Stimulated activated CD8-positive, alpha-beta memory T cell treated with anti-CD3 and anti-CD28 coated beads, Interleukin-15, amount 100 ng/mL, for 4 hours (primary cell): Measurements from ENCODE around the gene PDGFRB.

Source experiments
- DNase-seq, 2 donors: peaks; one replicate each; pipeline ENCODE4 v3.0.0-alpha.2; 2020; ENCODE audit warnings: low read depth in 2 of 2

PDGFRB gene

GRCh38 chr5:150163035-150163434, 7.4 kb upstream of the PDGFRB start:
- no peak for DNase-seq

DNA sequence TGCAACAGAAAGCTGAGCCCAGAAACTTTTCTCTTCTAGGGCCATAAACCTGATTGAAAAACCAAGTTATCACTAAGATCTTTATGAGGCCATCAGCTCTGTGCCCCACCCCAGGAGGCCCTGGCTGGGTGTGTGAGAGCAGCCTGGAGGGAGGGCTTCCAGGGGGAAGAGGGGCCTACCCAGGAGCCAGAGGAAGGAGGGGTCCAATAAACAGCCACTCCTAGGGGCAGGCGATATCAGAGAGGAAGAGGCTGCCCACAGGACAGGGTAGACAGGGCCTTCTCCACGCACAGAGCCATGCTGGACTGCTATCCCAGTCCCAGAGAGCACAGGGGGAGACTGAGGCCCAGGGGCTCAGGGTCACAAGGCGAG, 6.5 kb upstream of the PDGFRB start:
- DNase-seq, result no peak

DNA sequence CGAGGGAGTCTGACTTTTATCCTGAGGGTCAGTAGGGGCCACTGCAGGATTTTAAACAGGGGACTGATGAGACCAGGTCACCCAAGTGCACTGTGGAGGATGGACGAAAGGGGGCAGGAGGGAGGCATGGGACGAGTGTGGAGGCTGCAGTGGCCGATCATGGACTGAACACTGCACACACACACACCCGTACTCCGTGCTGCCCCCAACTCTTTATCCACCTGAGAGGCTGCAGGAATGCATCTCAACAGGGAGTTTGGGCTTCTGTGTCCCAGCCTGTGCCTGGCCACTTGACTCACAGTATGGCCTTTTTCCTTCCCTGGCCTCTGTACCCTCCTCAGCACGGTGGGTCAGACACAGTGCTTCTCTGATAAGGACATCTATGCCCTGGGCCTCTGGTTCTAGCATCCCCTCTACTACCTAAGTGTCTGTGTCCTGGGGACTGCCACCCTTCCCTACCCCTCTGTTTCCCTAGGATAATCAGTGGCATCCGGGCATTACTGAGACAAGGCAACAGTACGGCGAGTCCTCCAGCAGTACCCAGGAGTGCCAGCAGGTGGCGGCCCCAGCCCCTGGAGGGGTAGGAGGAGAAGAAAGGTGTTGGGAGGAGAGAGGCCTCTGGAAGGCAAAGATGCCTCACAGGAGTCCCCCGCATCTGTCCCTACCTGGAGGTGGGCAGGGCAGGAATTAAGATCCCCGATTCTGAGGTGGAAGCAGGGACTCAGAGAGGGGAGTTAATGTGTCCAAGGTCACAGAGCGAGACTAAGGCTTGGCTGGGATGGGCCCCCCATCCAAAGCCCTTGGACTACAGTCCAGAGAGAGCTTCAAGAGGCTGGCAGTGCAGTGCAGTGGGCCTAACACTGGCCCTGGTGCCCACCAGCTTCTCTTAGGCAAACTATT, 5.8 kb upstream of the PDGFRB start:
- peak; percentile 23 to 42 for DNase-seq

DNA sequence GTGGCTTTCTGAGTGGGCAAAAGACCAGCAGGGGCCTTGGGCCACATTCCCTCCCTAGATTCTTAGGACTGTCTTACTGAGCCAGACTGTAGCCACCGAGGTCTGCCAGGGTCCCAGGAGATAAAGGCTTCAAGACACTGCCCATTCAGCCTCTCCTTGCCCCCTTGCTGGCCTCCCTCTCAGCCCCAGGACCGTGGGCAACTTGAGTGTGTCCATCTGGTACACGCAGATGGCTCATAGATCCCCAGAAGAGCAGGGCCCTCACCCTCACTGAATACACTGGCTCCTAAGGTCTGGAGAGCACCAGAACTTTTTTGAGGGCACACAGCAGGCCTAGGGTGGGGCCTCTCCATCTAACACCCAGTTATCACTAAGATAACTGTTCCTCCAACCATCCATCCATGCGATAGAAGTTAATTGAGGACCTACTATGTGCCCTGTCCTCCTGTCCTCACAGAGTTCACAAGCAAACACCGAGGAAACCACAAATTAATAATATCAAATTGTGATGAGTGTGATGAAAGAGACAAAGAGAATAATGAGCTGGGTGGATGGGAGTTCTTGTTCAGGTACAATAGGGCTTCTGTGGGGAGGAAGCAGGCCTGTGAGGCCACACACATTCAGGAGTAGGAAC, 4.9 kb upstream of the PDGFRB start:
- no peak for DNase-seq

- DNase-seq, result no peak
Observed at GRCh38 chr5:150159741-150160179, 4.1 kb upstream of the PDGFRB start.

DNA sequence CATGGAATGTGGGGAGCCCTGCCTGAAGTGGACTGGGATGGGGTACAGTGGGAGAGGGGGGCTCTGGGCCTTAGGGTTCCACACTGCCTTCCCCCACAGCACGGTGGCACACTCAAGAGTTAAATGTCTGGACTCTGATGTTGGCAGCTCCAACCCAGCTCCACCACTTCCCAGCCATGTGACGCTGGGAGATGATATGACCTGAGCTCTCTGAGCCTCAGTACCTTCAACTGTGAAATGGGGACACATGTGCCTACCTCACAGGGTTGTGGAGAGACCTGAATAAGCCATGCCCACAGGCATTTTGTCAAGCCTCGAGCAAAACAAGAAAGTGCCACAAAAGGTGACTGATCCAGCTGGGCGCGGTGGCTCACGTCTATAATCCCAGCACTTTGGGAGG, 3.4 kb upstream of the PDGFRB start:
- no peak for DNase-seq

DNA sequence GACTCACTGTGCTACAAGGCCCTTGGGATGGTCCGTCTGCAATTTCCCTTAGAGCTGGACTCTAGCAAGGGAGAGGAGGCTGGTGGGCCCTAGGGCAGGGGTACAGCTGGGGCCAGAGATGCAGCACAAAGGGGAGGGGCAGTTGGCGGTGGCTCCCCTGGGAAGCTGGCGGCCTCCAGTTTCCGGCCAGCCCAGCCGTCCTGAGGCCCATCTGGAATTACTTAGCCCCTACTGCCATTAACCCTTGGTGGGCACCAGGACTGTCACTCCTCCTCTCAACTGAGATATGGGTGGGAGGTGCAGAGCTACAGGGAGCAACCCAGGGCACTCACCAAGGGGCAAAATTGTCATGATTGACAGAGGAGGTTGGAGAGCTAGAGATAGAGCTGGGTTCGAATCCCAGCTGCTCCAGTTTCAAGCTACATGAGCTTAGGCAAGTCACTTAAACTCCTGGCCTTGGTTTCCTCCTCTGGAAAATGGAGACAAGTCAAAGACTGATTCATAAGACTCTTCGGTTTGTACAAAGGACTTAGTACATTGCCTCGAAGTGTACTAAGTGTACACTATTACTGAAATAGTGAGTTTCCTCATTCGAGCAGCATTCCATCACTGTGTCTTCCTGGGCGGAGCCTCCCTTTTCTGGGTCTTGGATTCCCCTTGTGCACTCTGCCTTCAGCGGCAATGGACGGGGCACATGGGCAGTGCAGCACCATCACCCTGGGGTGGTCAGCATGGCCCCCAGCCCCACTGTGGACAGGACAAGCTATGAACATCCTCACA, 2.7 kb upstream of the PDGFRB start:
- DNase-seq, result no peak

GRCh38 chr5:150157168-150157567, 1.5 kb upstream of the PDGFRB start:
- no peak for DNase-seq

DNA sequence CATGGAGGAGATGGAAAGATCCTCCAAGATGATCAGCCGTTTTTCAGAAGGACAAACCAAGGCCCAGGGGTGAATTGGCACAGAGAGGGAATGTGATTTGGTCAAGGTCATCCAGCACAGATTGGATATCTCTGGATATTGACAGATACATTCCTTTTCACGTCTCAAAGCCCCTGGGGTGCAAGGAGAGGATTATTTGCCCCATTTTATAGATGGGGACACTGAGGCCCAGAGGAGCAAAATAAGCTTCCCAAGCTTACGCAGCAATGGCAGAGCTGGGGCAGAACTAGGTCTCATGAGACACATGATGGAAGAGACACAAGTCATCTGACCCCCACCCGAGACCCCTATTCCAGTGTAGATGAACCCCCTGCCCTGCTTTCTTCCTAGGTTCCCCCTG, 895 bp upstream of the PDGFRB start:
- DNase-seq, result no peak

- no peak for DNase-seq
Observed at GRCh38 chr5:150156027-150156368, 353 bp upstream of the PDGFRB start.

GRCh38 chr5:150154618-150155128, 972 bp downstream of the PDGFRB start:
- no peak for DNase-seq

DNA sequence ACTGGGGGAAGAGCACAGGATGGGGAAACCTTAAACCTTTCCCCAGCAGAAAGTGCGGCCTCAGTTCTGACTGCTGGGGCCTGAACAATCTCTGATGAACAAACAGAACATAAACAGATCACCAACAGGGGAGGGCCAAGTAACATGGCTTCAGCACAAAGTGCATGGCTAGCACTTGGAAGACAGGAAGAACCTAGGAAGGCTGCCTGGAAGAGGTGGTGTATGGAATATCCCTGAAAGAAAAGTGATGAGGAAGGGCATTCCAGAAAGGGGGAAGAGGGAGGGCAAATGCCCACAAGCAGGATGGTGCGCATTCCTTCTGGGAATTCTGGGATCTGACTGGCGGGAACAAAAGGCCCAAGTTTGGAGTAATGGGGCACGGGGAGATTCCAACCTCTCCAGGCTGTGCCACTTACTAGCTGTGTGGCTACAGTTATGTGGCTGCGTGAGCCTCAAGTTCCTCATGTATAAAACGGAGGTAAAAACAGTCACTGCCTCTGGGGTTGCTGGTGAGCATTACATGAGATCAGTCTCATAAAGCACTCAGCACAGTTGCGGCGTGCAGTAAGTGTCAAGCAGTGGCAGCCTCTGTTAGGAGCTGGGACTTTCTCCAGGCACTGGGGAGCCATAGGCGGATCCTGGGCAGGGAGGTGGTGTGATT, 1.6 kb downstream of the PDGFRB start:
- DNase-seq, result no peak

- DNase-seq, result no peak
Observed at GRCh38 chr5:150153483-150153882, 2.2 kb downstream of the PDGFRB start.

- DNase-seq, result no peak
Observed at GRCh38 chr5:150152636-150153462, 2.8 kb downstream of the PDGFRB start.

DNA sequence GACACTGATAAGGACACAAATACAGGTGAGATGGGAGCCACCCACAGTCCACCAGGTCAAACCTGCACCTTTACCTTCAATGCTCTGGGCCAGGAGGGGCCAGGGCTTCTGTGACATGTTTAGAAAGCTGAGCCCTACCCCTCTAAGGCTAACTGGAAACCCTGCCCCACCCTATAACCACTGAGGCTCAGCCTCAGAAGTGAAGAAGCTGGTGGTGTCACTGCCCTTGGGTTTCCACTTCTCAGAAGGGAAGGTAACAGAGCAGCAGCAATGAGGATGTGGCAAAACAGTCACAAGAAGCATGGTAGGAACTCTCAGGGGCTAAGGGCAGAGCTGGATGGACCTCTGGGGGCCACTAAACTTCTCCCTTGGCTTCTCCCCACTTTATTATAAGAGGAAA, 6.0 kb downstream of the PDGFRB start:
- DNase-seq, result no peak

DNA sequence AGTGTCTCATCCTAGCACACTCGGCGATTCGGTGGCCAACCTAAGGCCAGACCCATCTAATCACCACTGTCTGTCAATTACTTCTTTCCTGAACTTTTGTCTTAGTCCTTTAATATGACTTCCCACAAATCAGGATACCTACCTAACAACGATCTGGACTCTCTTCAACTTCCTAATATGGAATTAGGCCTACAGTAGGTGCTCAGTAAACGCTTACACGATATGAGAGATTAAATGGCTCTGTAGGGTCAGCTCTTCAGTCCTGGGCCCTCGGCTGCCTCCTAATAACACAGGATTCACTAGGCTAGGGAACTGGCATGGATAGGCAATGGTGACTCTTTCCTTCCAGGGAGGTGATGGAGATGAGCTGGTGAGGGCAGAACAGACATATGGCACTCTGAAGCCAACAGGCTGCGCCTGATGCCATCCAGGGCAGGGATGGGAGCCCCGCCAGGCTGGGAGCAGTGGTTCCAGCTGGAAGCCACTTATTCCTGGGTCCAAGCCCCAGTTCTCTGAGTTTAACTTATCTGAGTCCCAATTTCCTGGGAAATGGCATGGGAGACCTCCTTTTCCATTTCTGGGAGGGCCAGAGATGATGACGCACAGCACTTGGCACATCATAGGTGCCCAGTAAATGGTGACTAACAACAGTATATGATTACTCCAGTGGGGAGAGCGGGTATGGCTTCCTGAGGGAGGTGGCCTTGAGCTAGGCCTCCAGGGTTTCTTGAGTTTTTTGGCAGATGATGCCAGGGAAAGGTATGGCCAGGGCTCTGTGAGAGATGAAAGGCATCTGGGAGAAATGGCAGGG, 7.3 kb downstream of the PDGFRB start:
- DNase-seq, result no peak

DNA sequence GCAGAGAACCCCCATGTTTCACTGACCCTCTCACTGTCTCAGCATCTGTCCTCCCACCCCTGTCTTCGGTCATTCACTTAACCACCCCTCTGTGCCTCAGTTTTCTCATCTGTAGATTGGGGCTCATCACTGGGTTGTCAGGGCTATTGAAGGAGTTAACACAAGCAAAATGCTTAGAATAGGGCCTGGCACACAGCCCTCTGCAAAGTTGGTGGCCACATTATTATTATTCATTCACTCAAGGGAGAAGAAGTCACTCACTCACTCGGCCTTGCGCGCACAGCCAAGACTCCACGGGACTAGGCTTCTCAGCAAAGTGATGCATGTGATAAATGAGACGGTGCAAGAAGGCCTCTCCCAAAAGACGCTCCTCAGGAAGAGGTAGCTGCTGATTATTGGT, 8.0 kb downstream of the PDGFRB start:
- DNase-seq, result no peak

DNA sequence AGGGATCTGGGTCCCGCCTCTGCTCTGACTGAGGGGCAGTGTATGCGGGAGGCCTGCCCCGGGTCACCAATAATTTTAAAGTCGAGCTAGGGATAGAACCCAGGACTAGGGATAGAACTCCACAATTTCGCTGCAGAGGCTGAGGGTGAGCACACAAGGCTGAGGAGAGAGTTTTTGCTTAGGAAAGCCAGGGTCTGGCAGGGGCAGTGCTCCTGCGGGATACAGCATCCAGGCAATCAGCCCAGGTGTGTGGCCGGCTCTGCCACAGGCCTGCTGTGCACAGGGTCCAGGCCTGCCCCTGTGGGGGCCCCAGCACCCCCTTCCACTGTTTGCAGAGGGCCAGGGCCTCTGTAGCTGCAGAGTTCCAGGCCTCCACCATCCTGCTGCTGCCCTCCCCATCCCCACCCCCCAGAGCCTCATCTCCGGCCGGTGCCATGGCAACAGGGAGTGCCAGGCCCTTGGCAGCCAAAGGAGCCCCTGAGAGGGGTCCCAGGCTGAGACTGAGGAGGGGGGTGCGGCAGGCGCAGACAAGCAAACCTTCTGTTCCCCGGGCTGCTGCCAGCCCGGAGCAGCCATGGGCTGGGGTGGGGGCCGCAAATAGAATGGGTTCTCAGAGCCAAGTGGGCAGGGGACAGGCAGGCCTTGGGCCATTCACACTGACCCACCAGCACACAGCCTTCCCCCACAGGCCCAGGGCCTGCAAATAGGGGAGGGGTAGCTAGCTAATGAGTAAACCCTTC, 8.6 kb downstream of the PDGFRB start:
- DNase-seq, result no peak

DNA sequence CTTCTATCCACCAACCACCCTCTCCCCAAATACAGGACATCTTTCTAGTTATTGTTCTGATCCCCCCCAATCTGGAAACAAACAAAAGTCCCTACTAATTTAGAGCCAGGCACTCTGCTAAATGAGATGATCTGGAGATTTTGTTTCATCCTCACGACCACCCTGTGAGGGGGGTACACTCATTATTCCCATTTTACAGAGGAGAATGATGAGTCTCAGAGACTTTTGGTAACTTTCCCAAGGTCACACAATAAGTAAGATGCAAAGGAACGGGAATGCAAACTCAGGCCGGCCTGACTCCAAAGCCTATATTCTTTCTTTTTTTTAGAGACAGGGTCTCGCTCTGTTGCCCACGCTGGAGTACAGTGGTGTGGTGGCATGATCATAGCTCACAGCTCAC, 9.4 kb downstream of the PDGFRB start:
- no peak for DNase-seq
